ENCODE data around the gene ERMN.

- TF ChIP-seq, protein P1, sequence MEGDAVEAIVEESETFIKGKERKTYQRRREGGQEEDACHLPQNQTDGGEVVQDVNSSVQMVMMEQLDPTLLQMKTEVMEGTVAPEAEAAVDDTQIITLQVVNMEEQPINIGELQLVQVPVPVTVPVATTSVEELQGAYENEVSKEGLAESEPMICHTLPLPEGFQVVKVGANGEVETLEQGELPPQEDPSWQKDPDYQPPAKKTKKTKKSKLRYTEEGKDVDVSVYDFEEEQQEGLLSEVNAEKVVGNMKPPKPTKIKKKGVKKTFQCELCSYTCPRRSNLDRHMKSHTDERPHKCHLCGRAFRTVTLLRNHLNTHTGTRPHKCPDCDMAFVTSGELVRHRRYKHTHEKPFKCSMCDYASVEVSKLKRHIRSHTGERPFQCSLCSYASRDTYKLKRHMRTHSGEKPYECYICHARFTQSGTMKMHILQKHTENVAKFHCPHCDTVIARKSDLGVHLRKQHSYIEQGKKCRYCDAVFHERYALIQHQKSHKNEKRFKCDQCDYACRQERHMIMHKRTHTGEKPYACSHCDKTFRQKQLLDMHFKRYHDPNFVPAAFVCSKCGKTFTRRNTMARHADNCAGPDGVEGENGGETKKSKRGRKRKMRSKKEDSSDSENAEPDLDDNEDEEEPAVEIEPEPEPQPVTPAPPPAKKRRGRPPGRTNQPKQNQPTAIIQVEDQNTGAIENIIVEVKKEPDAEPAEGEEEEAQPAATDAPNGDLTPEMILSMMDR (IDR thresholded peaks at IDR 0.05 in 4 of 5, conservative IDR thresholded peaks at IDR 0.05 in 1 of 5): no peak
- no peak for TF ChIP-seq POLR2A (IDR thresholded peaks at IDR 0.05)
Observed at GRCh38 chr2:157283468-157283867, 42.2 kb downstream of the ERMN start.

All from gastrocnemius medialis (tissue), 4 donors.